Neural cell (in vitro differentiated cells): Measurements from ENCODE around the gene NCKAP5. TPM values are rescaled to one million over a fixed set of nuclear protein-coding genes. Genes with fewer than 3 reads are reported as not detected.

ENCODE experiments used
- H2AFZ ChIP-seq: fragments of 200-600, 300-800 bp; sonication (generic), shearing (Covaris generic); 2 replicates; pipeline ENCODE4 v1.6.0; 2014; ENCODE audit warnings: low read depth, mild to moderate bottlenecking, antibody characterized with exemption, low read length, moderate library complexity
- H3F3A ChIP-seq: fragments of 200-600 bp; shearing (Covaris generic); 2 replicates; pipeline ENCODE4 v1.6.1; 2016; ENCODE audit warnings: mild to moderate bottlenecking, moderate library complexity, mixed read lengths, antibody characterized with exemption, low read length; ENCODE audit not compliant: insufficient read depth, poor library complexity, severe bottlenecking
- H3K27ac ChIP-seq: fragments of 200-600, 300-800 bp; sonication (generic), shearing (Covaris generic); 2 replicates; pipeline ENCODE4 v1.5.1; 2014; ENCODE audit warnings: mild to moderate bottlenecking, low read length, moderate library complexity
- H3K27me3 ChIP-seq: fragments of 300-800, 200-600 bp; sonication (generic), shearing (Covaris generic); 2 replicates; pipeline ENCODE4 v1.6.0; 2014; ENCODE audit warnings: mild to moderate bottlenecking, low read depth, low read length, moderate library complexity; ENCODE audit not compliant: insufficient read depth
- H3K36me3 ChIP-seq: fragments of 300-800, 200-600 bp; sonication (generic), shearing (Covaris generic); 2 replicates; pipeline ENCODE4 v1.5.1; 2014; ENCODE audit warnings: mild to moderate bottlenecking, antibody characterized with exemption, low read length, moderate library complexity; ENCODE audit not compliant: insufficient read depth
- H3K4me2 ChIP-seq: fragments of 300-800, 200-600 bp; sonication (generic), shearing (Covaris generic); 2 replicates; pipeline ENCODE4 v1.6.0; 2014; ENCODE audit warnings: mild to moderate bottlenecking, low read length
- H3K4me3 ChIP-seq: fragments of 300-800, 200-600 bp; sonication (generic), shearing (Covaris generic); 2 replicates; pipeline ENCODE4 v1.5.1; 2014; ENCODE audit warnings: mild to moderate bottlenecking, low read length, moderate library complexity
- H3K79me2 ChIP-seq: fragments of 200-600 bp; shearing (Covaris generic); replicated peaks from 2 replicates; pipeline ENCODE4 v1.6.0; 2014; ENCODE audit warnings: mild to moderate bottlenecking, low read length, moderate library complexity; ENCODE audit not compliant: insufficient read depth
- H3K9ac ChIP-seq: fragments of 300-800, 200-600 bp; sonication (generic), shearing (Covaris generic); 2 replicates; pipeline ENCODE4 v1.6.1; 2016; ENCODE audit warnings: mild to moderate bottlenecking, low read length, mixed read lengths
- H3K9me2 ChIP-seq: fragments of 200-600 bp; shearing (Covaris generic); 2 replicates; pipeline ENCODE4 v1.6.1; 2016; ENCODE audit warnings: mild to moderate bottlenecking, low read length, mixed read lengths; ENCODE audit not compliant: insufficient read depth
- H3K9me3 ChIP-seq: fragments of 200-600, 300-800 bp; sonication (generic), shearing (Covaris generic); 2 replicates; pipeline ENCODE4 v1.6.1; 2016; ENCODE audit warnings: mild to moderate bottlenecking, mixed run types, low read length, moderate library complexity, mixed read lengths
- H4K20me1 ChIP-seq: fragments of 200-600 bp; shearing (Covaris generic); 2 replicates; pipeline ENCODE4 v1.6.1; 2016; ENCODE audit warnings: mild to moderate bottlenecking, mixed run types; ENCODE audit not compliant: insufficient read depth
- CTCF ChIP-seq: fragments of 450-650 bp; IDR thresholded peaks from 2 replicates; pipeline ENCODE4 v1.5.1; 2014; ENCODE audit warnings: antibody characterized with exemption, mild to moderate bottlenecking, moderate library complexity; ENCODE audit not compliant: poor library complexity, severe bottlenecking
- EP300 ChIP-seq: fragments of 450-650 bp; conservative IDR thresholded peaks from 2 replicates; pipeline ENCODE4 v1.6.1; 2014; ENCODE audit warnings: antibody characterized with exemption, mild to moderate bottlenecking, moderate library complexity; ENCODE audit not compliant: poor library complexity, severe bottlenecking
- EZH2 ChIP-seq: fragments of 200-600, 300-800 bp; shearing (Covaris generic), sonication (generic); IDR thresholded peaks from 2 replicates; pipeline ENCODE4 v1.6.1; 2014; ENCODE audit warnings: antibody characterized with exemption, low read length, borderline replicate concordance, mild to moderate bottlenecking; ENCODE audit not compliant: insufficient read depth, poor library complexity, severe bottlenecking
- MXI1 ChIP-seq: fragments of 450-650 bp; conservative IDR thresholded peaks from 2 replicates; pipeline ENCODE4 v1.6.1; 2014; ENCODE audit warnings: antibody characterized with exemption, mild to moderate bottlenecking; ENCODE audit not compliant: poor library complexity, severe bottlenecking
- POLR2AphosphoS5 ChIP-seq: IDR thresholded peaks from 2 replicates; pipeline ENCODE4 v1.6.1; 2012
- RAD21 ChIP-seq: fragments of 450-650 bp; conservative IDR thresholded peaks from 2 replicates; pipeline ENCODE4 v1.6.1; 2014; ENCODE audit warnings: antibody characterized with exemption, mild to moderate bottlenecking, moderate library complexity
- SMC3 ChIP-seq: fragments of 450-650 bp; conservative IDR thresholded peaks from 2 replicates; pipeline ENCODE4 v1.6.1; 2014; ENCODE audit warnings: antibody characterized with exemption, mild to moderate bottlenecking, moderate library complexity; ENCODE audit not compliant: poor library complexity
- TAF1 ChIP-seq: IDR thresholded peaks from 2 replicates; pipeline ENCODE4 v1.6.1; 2012; ENCODE audit warnings: low read depth
- polyA plus RNA-seq: library from polyadenylated mRNA; depleted of rRNA; stranded (reverse); fragments of >200 nt; gene quantifications from 2 replicates; pipeline ENCODE4 v1.2.3, GENCODE V29; 2014
- TF ChIP-seq, protein P1 (sequence below): IDR thresholded peaks from 2 replicates; pipeline ENCODE4 v1.6.1; 2012; ENCODE audit warnings: borderline replicate concordance

NCKAP5 gene
- polyA plus RNA-seq, 1 donor from 2014 or later: 2.4 TPM

DNA sequence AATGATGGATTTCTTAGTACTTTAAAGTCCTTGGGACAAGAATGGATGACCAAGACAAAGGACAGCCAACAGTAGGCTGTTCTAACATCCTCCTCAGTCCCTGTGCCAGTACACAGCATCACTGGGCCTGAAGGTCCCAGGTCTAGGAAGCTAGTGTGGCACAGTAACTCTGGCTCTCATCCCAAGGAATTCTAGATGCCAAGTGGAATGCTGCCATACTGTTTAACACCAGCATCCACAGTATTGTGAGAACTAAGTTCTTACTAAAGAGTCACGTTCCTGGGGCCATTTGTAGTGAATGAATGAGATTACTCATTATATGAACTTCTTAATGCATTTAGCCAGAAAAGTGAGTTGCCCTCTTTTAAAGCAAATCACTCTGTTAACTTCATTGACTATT is 830.0 kb downstream of the NCKAP5 start:
- Histone ChIP-seq H4K20me1 (no peaks in the 10 kb centered on the region), H3K4me2 (no peak overlapping the region), H3K36me3 (no peaks in the 10 kb centered on the region), H3K9ac (no peak overlapping the region), H3F3A (no peaks in the 10 kb centered on the region), H2AFZ (no peak overlapping the region), H3K27me3 (no peaks in the 10 kb centered on the region), H3K9me2 (no peaks in the 10 kb centered on the region), H3K4me3 (no peak overlapping the region), H3K9me3 (no peaks in the 10 kb centered on the region), H3K79me2 (no peaks in the 10 kb centered on the region), H3K27ac (no peak overlapping the region)
- TF ChIP-seq EZH2: no peak
- no peak for TF ChIP-seq EP300
- TF ChIP-seq MXI1: no peak
- no peak for TF ChIP-seq SMC3
- TF ChIP-seq, protein P1, sequence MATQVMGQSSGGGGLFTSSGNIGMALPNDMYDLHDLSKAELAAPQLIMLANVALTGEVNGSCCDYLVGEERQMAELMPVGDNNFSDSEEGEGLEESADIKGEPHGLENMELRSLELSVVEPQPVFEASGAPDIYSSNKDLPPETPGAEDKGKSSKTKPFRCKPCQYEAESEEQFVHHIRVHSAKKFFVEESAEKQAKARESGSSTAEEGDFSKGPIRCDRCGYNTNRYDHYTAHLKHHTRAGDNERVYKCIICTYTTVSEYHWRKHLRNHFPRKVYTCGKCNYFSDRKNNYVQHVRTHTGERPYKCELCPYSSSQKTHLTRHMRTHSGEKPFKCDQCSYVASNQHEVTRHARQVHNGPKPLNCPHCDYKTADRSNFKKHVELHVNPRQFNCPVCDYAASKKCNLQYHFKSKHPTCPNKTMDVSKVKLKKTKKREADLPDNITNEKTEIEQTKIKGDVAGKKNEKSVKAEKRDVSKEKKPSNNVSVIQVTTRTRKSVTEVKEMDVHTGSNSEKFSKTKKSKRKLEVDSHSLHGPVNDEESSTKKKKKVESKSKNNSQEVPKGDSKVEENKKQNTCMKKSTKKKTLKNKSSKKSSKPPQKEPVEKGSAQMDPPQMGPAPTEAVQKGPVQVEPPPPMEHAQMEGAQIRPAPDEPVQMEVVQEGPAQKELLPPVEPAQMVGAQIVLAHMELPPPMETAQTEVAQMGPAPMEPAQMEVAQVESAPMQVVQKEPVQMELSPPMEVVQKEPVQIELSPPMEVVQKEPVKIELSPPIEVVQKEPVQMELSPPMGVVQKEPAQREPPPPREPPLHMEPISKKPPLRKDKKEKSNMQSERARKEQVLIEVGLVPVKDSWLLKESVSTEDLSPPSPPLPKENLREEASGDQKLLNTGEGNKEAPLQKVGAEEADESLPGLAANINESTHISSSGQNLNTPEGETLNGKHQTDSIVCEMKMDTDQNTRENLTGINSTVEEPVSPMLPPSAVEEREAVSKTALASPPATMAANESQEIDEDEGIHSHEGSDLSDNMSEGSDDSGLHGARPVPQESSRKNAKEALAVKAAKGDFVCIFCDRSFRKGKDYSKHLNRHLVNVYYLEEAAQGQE: no peak
- no peak for TF ChIP-seq CTCF
- TF ChIP-seq RAD21: no peak
- TF ChIP-seq POLR2AphosphoS5: no peak
- TF ChIP-seq TAF1: no peak

GRCh38 chr2:132736059-132736458 is 832.2 kb downstream of the NCKAP5 start:
- H3K27ac ChIP-seq: no peak overlapping the region
- no peaks in the 10 kb centered on the region for H3K79me2 ChIP-seq
- H2AFZ ChIP-seq: no peak overlapping the region
- no peaks in the 10 kb centered on the region for H3K27me3 ChIP-seq
- no peaks in the 10 kb centered on the region for H4K20me1 ChIP-seq
- no peaks in the 10 kb centered on the region for H3F3A ChIP-seq
- H3K9me3 ChIP-seq: no peaks in the 10 kb centered on the region
- H3K9ac ChIP-seq: no peak overlapping the region
- no peaks in the 10 kb centered on the region for H3K36me3 ChIP-seq
- TF ChIP-seq, protein P1: no peak
- TF ChIP-seq RAD21 (no peak), TAF1 (no peak), SMC3 (no peak), POLR2AphosphoS5 (no peak), EP300 (no peak)
- H3K4me2 ChIP-seq: no peak overlapping the region
- no peaks in the 10 kb centered on the region for H3K9me2 ChIP-seq
- no peak overlapping the region for H3K4me3 ChIP-seq
